ENCODE data around the gene CACNA1D.

The CACNA1D gene

DNA sequence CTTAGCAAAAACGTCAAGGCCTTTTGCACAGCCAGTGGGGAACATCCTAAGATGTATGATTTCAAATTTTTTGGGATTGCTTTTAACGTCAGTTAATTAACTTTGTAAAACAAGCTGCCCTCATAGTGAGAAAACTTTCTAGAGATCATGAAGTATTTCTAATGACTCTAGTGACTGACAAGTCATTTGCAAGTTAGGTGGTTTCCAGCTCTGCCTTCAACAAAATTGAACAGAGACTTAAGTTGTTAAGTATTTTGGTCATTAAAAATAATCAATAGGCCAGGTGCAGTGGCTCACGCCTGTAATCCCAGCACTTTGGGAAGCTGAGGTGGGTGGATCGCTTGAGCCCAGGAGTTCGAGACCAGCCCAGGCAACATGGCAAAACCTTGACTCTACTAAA, 280.6 kb downstream of the CACNA1D start:
- H3K27ac ChIP-seq = no peak overlapping the region
- TF ChIP-seq, protein P1, sequence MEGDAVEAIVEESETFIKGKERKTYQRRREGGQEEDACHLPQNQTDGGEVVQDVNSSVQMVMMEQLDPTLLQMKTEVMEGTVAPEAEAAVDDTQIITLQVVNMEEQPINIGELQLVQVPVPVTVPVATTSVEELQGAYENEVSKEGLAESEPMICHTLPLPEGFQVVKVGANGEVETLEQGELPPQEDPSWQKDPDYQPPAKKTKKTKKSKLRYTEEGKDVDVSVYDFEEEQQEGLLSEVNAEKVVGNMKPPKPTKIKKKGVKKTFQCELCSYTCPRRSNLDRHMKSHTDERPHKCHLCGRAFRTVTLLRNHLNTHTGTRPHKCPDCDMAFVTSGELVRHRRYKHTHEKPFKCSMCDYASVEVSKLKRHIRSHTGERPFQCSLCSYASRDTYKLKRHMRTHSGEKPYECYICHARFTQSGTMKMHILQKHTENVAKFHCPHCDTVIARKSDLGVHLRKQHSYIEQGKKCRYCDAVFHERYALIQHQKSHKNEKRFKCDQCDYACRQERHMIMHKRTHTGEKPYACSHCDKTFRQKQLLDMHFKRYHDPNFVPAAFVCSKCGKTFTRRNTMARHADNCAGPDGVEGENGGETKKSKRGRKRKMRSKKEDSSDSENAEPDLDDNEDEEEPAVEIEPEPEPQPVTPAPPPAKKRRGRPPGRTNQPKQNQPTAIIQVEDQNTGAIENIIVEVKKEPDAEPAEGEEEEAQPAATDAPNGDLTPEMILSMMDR (conservative IDR thresholded peaks at IDR 0.05) = no peak
- no peak for TF ChIP-seq ZFX (IDR thresholded peaks at IDR 0.05)

DNA sequence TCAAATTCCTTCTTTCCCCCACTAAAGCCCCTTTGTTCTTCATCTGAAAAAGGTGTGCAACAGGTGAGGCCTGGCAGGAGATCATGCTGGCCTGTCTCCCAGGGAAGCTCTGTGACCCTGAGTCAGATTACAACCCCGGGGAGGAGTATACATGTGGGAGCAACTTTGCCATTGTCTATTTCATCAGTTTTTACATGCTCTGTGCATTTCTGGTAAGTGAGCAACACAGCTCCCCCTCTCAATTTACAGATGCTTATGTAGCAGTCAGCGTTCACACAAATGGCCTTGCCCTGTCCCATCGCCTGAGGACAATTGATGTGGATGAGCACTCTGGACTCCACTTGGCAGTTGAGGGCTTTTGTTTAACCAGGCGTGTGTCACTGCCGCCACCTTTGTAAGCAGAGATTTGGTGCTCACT, 281.4 kb downstream of the CACNA1D start:
- no peak for TF ChIP-seq ZFX (IDR thresholded peaks at IDR 0.05)
- TF ChIP-seq, protein P1 (conservative IDR thresholded peaks at IDR 0.05) = no peak
- H3K27ac ChIP-seq = no peak overlapping the region

DNA sequence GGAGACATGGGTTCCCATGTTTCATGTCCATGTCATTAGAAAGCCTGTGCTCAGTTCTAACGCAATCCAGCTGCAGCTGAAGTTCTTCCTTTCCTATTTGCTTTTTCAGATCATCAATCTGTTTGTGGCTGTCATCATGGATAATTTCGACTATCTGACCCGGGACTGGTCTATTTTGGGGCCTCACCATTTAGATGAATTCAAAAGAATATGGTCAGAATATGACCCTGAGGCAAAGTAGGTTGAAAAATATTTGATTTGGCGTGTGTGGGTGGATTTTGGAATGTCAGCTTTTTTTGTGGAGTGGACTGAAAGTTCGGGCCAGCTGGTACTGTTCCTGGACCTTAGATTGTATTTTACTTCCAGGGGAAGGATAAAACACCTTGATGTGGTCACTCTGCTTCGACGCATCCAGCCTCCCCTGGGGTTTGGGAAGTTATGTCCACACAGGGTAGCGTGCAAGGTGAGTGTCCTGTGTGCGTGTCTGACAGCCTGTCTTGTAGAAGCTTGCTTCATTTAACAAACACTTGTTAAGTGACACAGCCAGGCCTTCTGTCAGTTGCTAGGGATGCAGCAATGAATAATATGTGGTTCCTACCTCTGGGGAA, 282.2 kb downstream of the CACNA1D start:
- no peak for TF ChIP-seq ZFX (IDR thresholded peaks at IDR 0.05)
- TF ChIP-seq, protein P1 (conservative IDR thresholded peaks at IDR 0.05) = no peak
- no peak overlapping the region for H3K27ac ChIP-seq

GRCh38 chr3:53777468-53777867, 283.1 kb downstream of the CACNA1D start:
- TF ChIP-seq, protein P1 (conservative IDR thresholded peaks at IDR 0.05) = no peak
- no peak for TF ChIP-seq ZFX (IDR thresholded peaks at IDR 0.05)
- no peak overlapping the region for H3K27ac ChIP-seq

- no peak overlapping the region for H3K27ac ChIP-seq
These were observed 283.7 kb downstream of the CACNA1D start for GRCh38 chr3:53778153-53778552.

GRCh38 chr3:53780171-53780570, 285.8 kb downstream of the CACNA1D start:
- TF ChIP-seq, protein P1 (conservative IDR thresholded peaks at IDR 0.05) = no peak
- no peak for TF ChIP-seq ZFX (IDR thresholded peaks at IDR 0.05)
- H3K27ac ChIP-seq = no peak overlapping the region

More at GRCh38 chr3:53778153-53778552, 283.7 kb downstream of the CACNA1D start:
- TF ChIP-seq, protein P1 (conservative IDR thresholded peaks at IDR 0.05) = no peak

DNA sequence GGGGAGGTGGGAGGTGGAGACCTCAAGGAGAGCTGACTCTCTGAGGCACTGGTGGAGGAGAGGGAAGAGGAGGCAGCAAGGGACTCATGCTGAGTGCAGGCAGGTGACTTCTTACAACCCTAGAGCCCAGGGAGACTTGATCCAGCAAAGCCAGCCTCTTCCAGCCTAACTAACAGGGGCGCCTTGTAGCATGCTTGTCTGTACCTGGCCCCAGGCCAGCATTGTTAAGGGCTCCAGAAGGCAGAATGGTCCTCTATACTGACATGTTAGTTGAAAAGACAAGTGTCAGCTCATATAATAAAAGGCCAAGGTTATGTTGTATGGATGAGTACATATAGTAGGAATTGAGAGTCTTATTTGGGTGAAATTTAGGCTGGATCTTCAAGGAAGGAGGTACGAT, 286.4 kb downstream of the CACNA1D start:
- no peak overlapping the region for H3K27ac ChIP-seq
- TF ChIP-seq, protein P1 (conservative IDR thresholded peaks at IDR 0.05) = no peak
- TF ChIP-seq ZFX (IDR thresholded peaks at IDR 0.05) = no peak

All from C4-2B (cell line).